Gastroesophageal sphincter (tissue), 2 donors: ENCODE measurements around the gene ISG15.
A peak's percentile ranks its signal among the peaks of the same experiment; 100 is the strongest.

Experiments
- POLR2A ChIP-seq, 2 donors: fragments of 450-650 bp; IDR thresholded peaks; one replicate each; pipeline ENCODE4 v1.6.1; 2017; ENCODE audit warnings: antibody characterized with exemption in 2 of 2, mild to moderate bottlenecking in 2 of 2, moderate library complexity in 1 of 2
- POLR2AphosphoS5 ChIP-seq: sonication (generic); formaldehyde crosslinking; IDR thresholded peaks from one replicate; pipeline ENCODE4 v1.6.1; 2017; ENCODE audit warnings: antibody characterized with exemption

DNA sequence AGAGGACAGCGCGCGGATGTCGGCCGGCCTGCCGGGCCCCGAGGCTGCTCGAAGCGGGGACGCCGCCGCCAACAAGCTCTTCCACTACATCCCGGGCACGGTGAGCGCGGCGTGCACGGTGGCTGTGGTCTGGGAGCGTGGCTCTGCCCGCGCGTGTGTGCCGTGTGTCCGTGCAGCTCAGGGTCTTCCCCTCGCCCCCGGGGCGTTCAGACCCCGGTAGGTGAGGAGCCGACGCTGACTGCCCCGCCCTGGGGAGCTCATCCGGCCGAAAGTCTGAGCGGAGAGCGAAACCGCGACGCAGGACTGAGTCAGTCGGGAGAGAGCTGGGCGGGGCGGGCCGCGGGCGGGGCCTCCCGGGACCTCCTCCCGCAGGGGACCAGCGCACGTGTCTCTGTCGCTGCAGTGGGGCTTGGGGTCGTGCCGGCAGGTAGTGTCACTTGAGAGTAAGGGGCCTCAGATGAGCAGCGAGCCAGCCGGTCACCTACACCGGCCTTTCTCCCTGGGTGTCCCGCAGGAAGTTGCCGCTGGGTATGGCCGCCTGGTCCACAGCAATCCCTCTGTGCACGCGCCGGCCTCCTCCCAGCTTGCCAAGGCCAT is 46.5 kb upstream of the ISG15 start:
- no peak for TF ChIP-seq POLR2AphosphoS5
- peak in 1 of 2 donors; percentile 27 for TF ChIP-seq POLR2A (IDR thresholded peaks at IDR 0.05)
